Body of pancreas (tissue), 4 donors: Measurements from ENCODE around the gene SEMA4C.

ENCODE experiments used
- POLR2A ChIP-seq, 3 donors: fragments of 450-650 bp; IDR thresholded peaks; one replicate each; pipeline ENCODE4 v1.6.1; 2016; ENCODE audit warnings: antibody characterized with exemption in 3 of 3, mild to moderate bottlenecking in 2 of 3
- TF ChIP-seq, protein P1 (sequence below), 7 experiments: fragments of 450-650 bp in 4 of 7; fragments of 200-600 bp in 3 of 7; sonication (generic) in 3 of 7; IDR thresholded peaks; one replicate each; pipeline ENCODE4 v1.5.1; 2016 to 2019; ENCODE audit warnings: antibody characterized with exemption in 7 of 7

DNA sequence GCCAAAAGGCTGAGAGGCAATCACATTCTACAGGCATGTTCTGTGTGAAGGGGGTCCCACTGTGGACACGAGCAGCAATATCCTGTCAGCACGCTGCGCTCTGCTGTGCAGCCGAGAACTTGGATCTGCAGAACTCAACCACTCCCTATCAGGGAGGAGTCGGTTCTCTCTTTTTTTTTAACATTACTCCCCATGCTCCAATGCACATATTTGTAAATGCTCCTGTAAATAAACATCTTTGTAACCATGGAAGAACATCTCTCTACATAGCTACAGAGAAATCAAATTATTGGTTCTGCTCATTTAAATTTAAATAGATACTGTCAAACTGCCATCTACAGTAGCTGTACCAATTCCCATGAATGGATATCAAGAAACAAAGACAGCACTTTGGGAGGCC, 23.1 kb downstream of the SEMA4C start:
- TF ChIP-seq, protein P1, sequence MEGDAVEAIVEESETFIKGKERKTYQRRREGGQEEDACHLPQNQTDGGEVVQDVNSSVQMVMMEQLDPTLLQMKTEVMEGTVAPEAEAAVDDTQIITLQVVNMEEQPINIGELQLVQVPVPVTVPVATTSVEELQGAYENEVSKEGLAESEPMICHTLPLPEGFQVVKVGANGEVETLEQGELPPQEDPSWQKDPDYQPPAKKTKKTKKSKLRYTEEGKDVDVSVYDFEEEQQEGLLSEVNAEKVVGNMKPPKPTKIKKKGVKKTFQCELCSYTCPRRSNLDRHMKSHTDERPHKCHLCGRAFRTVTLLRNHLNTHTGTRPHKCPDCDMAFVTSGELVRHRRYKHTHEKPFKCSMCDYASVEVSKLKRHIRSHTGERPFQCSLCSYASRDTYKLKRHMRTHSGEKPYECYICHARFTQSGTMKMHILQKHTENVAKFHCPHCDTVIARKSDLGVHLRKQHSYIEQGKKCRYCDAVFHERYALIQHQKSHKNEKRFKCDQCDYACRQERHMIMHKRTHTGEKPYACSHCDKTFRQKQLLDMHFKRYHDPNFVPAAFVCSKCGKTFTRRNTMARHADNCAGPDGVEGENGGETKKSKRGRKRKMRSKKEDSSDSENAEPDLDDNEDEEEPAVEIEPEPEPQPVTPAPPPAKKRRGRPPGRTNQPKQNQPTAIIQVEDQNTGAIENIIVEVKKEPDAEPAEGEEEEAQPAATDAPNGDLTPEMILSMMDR (IDR thresholded peaks at IDR 0.05) = no peak
- no peak for TF ChIP-seq POLR2A (IDR thresholded peaks at IDR 0.05)
